ENCODE data around the gene NIPSNAP2. TPM values are rescaled to one million over a fixed set of nuclear protein-coding genes. Genes with fewer than 3 reads are reported as not detected.

The NIPSNAP2 gene
- total RNA-seq, 1 donor from 2014 or later, result 39.4 TPM

GRCh38 chr7:55966851-55967250 is 2.5 kb downstream of the NIPSNAP2 start:
- no peaks in the 10 kb centered on the region for H3K36me3 Mint-ChIP-seq (ENCODE audit: low read depth, unreplicated experiment)
- peaks cover 6% of the 10 kb centered on the region for H3K4me1 Mint-ChIP-seq (ENCODE audit: unreplicated experiment)
- no peak for DNase-seq (ENCODE audit: low spot score)
- no peak overlapping the region for H3K27ac Mint-ChIP-seq (ENCODE audit: unreplicated experiment)
- H3K4me3 Mint-ChIP-seq (ENCODE audit: unreplicated experiment), result no peak overlapping the region
- no peaks in the 10 kb centered on the region for H3K9me3 Mint-ChIP-seq (ENCODE audit: unreplicated experiment)
- H3K27me3 Mint-ChIP-seq (ENCODE audit: unreplicated experiment), result peaks cover 2% of the 10 kb centered on the region
- no peak for TF ChIP-seq CTCF (IDR thresholded peaks at IDR 0.05; ENCODE audit: unreplicated experiment)

- Mint-ChIP-seq H3K4me3 (ENCODE audit: unreplicated experiment) (no peak overlapping the region), H3K27me3 (ENCODE audit: unreplicated experiment) (no peaks in the 10 kb centered on the region), H3K36me3 (ENCODE audit: low read depth, unreplicated experiment) (no peaks in the 10 kb centered on the region), H3K4me1 (ENCODE audit: unreplicated experiment) (peaks cover 6% of the 10 kb centered on the region), H3K27ac (ENCODE audit: unreplicated experiment) (no peak overlapping the region), H3K9me3 (ENCODE audit: unreplicated experiment) (no peaks in the 10 kb centered on the region)
- DNase-seq (ENCODE audit: low spot score), result no peak
- TF ChIP-seq CTCF (IDR thresholded peaks at IDR 0.05; ENCODE audit: unreplicated experiment), result no peak
Observed at GRCh38 chr7:55969391-55969790, 5.0 kb downstream of the NIPSNAP2 start.

GRCh38 chr7:55970561-55970960 is 6.2 kb downstream of the NIPSNAP2 start:
- Mint-ChIP-seq H3K4me1 (ENCODE audit: unreplicated experiment) (peaks cover 6% of the 10 kb centered on the region), H3K9me3 (ENCODE audit: unreplicated experiment) (no peaks in the 10 kb centered on the region), H3K27me3 (ENCODE audit: unreplicated experiment) (no peaks in the 10 kb centered on the region), H3K27ac (ENCODE audit: unreplicated experiment) (no peak overlapping the region), H3K36me3 (ENCODE audit: low read depth, unreplicated experiment) (no peaks in the 10 kb centered on the region), H3K4me3 (ENCODE audit: unreplicated experiment) (no peak overlapping the region)
- DNase-seq (ENCODE audit: low spot score), result no peak
- no peak for TF ChIP-seq CTCF (IDR thresholded peaks at IDR 0.05; ENCODE audit: unreplicated experiment)

- no peak overlapping the region for H3K4me3 Mint-ChIP-seq (ENCODE audit: unreplicated experiment)
- no peaks in the 10 kb centered on the region for H3K36me3 Mint-ChIP-seq (ENCODE audit: low read depth, unreplicated experiment)
- H3K9me3 Mint-ChIP-seq (ENCODE audit: unreplicated experiment), result no peaks in the 10 kb centered on the region
- no peak for TF ChIP-seq CTCF (IDR thresholded peaks at IDR 0.05; ENCODE audit: unreplicated experiment)
- peaks cover 3% of the 10 kb centered on the region for H3K4me1 Mint-ChIP-seq (ENCODE audit: unreplicated experiment)
- H3K27me3 Mint-ChIP-seq (ENCODE audit: unreplicated experiment), result no peaks in the 10 kb centered on the region
- no peak for DNase-seq (ENCODE audit: low spot score)
- H3K27ac Mint-ChIP-seq (ENCODE audit: unreplicated experiment), result no peak overlapping the region
Observed at GRCh38 chr7:55970978-55971377, 6.6 kb downstream of the NIPSNAP2 start.

GRCh38 chr7:55973747-55974250 is 9.4 kb downstream of the NIPSNAP2 start:
- H3K27me3 Mint-ChIP-seq (ENCODE audit: unreplicated experiment), result no peaks in the 10 kb centered on the region
- H3K9me3 Mint-ChIP-seq (ENCODE audit: unreplicated experiment), result no peaks in the 10 kb centered on the region
- peaks cover 3% of the 10 kb centered on the region for H3K4me1 Mint-ChIP-seq (ENCODE audit: unreplicated experiment)
- no peak overlapping the region for H3K27ac Mint-ChIP-seq (ENCODE audit: unreplicated experiment)
- H3K36me3 Mint-ChIP-seq (ENCODE audit: low read depth, unreplicated experiment), result no peaks in the 10 kb centered on the region
- H3K4me3 Mint-ChIP-seq (ENCODE audit: unreplicated experiment), result no peak overlapping the region
- TF ChIP-seq CTCF (IDR thresholded peaks at IDR 0.05; ENCODE audit: unreplicated experiment), result no peak
- no peak for DNase-seq (ENCODE audit: low spot score)

All from endothelial cell (in vitro differentiated cells).